ENCODE measurements around the gene RDH13. TPM values are rescaled to one million over a fixed set of nuclear protein-coding genes. Genes with fewer than 3 reads are reported as not detected.
"Not testable (repeated sequence)": the region's sequence is repeated elsewhere in the genome, so short reads cannot be mapped to it uniquely, and the experiment has no call there.

The RDH13 gene
- total and polyA plus RNA-seq, 10 of the 15 experiments (the other 5 are each of a cell fraction or from before 2014, with no cell fraction given), result 1.3 to 11.6 (median 8.9) TPM

DNA sequence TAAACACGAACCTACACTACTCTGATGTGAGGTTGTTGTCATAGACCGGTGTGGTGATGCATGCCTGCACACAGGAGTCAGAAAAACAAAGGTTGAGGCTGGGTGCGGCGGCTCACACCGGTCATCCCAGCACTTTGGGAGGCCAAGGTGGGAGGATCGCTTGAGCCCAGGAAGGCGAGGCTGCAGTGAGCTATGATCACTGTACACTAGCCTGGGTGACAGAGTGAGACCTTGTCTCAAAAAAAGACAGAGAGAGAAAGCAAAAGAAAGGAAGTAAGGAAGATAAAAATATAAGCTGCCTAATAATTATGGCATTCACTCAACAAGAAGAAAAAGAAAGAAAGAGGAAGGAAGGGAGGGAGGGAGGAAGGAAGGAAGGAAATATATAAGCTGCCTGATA is 34.2 kb downstream of the RDH13 start (continued):
- TF ChIP-seq, protein P1, sequence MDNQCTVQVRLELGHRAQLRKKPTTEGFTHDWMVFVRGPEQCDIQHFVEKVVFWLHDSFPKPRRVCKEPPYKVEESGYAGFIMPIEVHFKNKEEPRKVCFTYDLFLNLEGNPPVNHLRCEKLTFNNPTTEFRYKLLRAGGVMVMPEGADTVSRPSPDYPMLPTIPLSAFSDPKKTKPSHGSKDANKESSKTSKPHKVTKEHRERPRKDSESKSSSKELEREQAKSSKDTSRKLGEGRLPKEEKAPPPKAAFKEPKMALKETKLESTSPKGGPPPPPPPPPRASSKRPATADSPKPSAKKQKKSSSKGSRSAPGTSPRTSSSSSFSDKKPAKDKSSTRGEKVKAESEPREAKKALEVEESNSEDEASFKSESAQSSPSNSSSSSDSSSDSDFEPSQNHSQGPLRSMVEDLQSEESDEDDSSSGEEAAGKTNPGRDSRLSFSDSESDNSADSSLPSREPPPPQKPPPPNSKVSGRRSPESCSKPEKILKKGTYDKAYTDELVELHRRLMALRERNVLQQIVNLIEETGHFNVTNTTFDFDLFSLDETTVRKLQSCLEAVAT (IDR thresholded peaks at IDR 0.05), result no peak
- TF ChIP-seq ZNF622 (IDR thresholded peaks at IDR 0.05) (no peak), EZH2 (IDR thresholded peaks at IDR 0.05; ENCODE audit: borderline replicate concordance, control insufficient read depth, low read depth, low read length) (no peak), EP300 (IDR thresholded peaks at IDR 0.05; ENCODE audit: borderline replicate concordance in 1 of 2, control insufficient read depth in 1 of 2, low read depth in 2 of 2, low read length in 2 of 2) (no peak), CEBPB (IDR thresholded peaks at IDR 0.05; ENCODE audit: borderline replicate concordance in 1 of 2, low read depth in 2 of 2, low read length in 2 of 2) (no peak), MEF2A (IDR thresholded peaks at IDR 0.05; ENCODE audit: insufficient read depth, low read depth, low read length) (no peak)
- TF ChIP-seq, protein P2, sequence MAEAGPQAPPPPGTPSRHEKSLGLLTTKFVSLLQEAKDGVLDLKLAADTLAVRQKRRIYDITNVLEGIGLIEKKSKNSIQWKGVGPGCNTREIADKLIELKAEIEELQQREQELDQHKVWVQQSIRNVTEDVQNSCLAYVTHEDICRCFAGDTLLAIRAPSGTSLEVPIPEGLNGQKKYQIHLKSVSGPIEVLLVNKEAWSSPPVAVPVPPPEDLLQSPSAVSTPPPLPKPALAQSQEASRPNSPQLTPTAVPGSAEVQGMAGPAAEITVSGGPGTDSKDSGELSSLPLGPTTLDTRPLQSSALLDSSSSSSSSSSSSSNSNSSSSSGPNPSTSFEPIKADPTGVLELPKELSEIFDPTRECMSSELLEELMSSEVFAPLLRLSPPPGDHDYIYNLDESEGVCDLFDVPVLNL (IDR thresholded peaks at IDR 0.05; ENCODE audit: low read depth, low read length), result no peak

DNA sequence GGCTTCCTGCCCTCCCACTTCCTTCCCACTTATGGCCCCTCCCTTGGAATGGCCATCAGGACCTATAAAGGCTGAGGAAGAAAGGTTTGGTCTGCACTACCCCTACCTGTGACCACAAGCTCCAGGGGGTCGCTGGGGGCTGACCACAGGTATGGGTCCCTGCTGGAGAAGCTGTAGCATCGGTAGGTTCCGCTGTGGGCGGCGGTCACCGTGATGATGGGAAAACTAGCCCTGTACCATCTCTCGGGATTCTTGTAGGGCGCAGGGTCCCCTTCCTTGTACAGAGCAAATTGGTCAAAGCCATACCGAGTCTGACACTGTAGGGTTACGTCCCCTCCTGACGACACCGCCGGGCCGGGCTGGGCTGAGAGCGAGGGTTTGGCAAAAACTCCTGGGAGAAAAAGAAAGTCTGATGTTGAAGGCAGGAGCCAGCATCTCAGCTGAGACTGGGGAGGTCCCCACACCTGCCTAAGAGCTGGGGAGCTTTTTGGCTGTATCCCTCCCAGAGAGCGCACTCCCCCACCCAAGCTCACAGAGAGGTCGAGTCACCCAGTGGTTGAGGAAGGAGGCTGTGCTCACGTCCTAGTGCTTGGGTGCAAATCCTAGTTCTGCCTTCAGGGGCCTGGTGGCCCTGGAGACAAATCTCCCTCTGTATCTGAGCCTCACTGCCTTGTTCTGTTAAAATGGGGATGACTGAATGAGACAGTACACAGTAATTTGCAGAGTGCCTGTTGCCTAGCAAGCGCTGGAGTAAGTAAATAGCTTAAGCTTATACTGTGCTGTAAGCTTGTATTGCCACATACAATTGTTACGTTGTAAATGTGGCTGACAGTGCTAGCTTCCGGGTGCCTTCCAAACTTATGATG is 35.2 kb downstream of the RDH13 start:
- no TSS peak for BruUV-seq (replicated peaks)
- DNase-seq (ENCODE audit: low read depth, low spot score) (no peak), ATAC-seq (no peak), FAIRE-seq (no peak)
- TF ChIP-seq, protein P3, sequence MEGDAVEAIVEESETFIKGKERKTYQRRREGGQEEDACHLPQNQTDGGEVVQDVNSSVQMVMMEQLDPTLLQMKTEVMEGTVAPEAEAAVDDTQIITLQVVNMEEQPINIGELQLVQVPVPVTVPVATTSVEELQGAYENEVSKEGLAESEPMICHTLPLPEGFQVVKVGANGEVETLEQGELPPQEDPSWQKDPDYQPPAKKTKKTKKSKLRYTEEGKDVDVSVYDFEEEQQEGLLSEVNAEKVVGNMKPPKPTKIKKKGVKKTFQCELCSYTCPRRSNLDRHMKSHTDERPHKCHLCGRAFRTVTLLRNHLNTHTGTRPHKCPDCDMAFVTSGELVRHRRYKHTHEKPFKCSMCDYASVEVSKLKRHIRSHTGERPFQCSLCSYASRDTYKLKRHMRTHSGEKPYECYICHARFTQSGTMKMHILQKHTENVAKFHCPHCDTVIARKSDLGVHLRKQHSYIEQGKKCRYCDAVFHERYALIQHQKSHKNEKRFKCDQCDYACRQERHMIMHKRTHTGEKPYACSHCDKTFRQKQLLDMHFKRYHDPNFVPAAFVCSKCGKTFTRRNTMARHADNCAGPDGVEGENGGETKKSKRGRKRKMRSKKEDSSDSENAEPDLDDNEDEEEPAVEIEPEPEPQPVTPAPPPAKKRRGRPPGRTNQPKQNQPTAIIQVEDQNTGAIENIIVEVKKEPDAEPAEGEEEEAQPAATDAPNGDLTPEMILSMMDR (IDR thresholded peaks at IDR 0.05 in 2 of 3, conservative IDR thresholded peaks at IDR 0.05 in 1 of 3; ENCODE audit: control insufficient read depth in 2 of 3, extremely low read depth in 1 of 3, insufficient read depth in 1 of 3, low read depth in 3 of 3, low read length in 3 of 3), result no peak
- H3K9ac ChIP-seq (ENCODE audit: control insufficient read depth, insufficient read depth, low read length), result no peak overlapping the region
- CTCF ChIA-PET, result interaction anchor here (1.0 kb wide), 1 partner anchor 8 kb away, joined by 3 read pairs; no protein-coding TSS in a partner anchor
- POLR2A ChIA-PET, result interaction anchor here (0.6 kb wide), 1 partner anchor 90 kb away, joined by 4 read pairs; no protein-coding TSS in a partner anchor
- no peak overlapping the region for H3K4me3 ChIP-seq
- H3K79me2 ChIP-seq (ENCODE audit: control insufficient read depth, insufficient read depth, low read length), result no peaks in the 10 kb centered on the region
- no peaks in the 10 kb centered on the region for H3K27me3 ChIP-seq (replicated peaks in 1 of 2; ENCODE audit: control insufficient read depth in 2 of 2, insufficient read depth in 2 of 2, low read length in 1 of 2)
- RAD21 ChIA-PET (ENCODE audit: unreplicated experiment), result no interaction called here
- H3K9me3 ChIP-seq (replicated peaks; ENCODE audit: control insufficient read depth, insufficient read depth, low read length), result no peaks in the 10 kb centered on the region; the same call in 2 of the 3 replicates
- H3K27ac ChIP-seq (ENCODE audit: control insufficient read depth, insufficient read depth), result no peak overlapping the region
- intact Hi-C loops (cut with micrococcal nuclease; ENCODE audit: unreplicated experiment) (no loop called here), in situ Hi-C loops (cut with MboI) (no loop called here)
- WGBS (ENCODE audit: insufficient coverage, insufficient replicate concordance, low lambda C conversion rate, missing lambda C conversion rate), result 85% methylated on average over 21 of the region's 21 CpGs
- H3K36me3 ChIP-seq (ENCODE audit: control insufficient read depth in 2 of 2, insufficient read depth in 2 of 2, low read length in 1 of 2), result no peaks in the 10 kb centered on the region
- H3K4me1 ChIP-seq (ENCODE audit: control insufficient read depth, insufficient read depth, low read length), result no peaks in the 10 kb centered on the region
- H4K20me1 ChIP-seq (ENCODE audit: control insufficient read depth, insufficient read depth), result no peaks in the 10 kb centered on the region
- H3K4me2 ChIP-seq (ENCODE audit: control insufficient read depth, insufficient read depth), result no peak overlapping the region
- SMC1A ChIA-PET (ENCODE audit: uncharacterized antibody, unreplicated experiment), result no interaction called here
- no peak overlapping the region for H2AFZ ChIP-seq (ENCODE audit: control insufficient read depth, low read depth, low read length)

DNA sequence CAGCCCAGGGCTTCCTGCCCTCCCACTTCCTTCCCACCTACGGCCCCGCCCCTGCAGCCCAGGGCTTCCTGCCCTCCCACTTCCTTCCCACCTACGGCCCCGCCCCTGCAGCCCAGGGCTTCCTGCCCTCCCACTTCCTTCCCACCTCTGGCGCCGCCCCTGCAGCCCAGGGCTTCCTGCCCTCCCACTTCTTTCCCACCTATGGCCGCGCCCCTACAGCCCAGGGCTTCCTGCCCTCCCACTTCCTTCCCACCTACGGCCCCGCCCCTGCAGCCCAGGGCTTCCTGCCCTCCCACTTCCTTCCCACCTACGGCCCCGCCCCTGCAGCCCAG is 35.8 kb downstream of the RDH13 start:
- DNase-seq (ENCODE audit: low read depth, low spot score); BruUV-seq (replicated peaks); FAIRE-seq; ATAC-seq; H3K9me3 ChIP-seq (replicated peaks; ENCODE audit: control insufficient read depth, insufficient read depth, low read length); H3K4me3 ChIP-seq; H3K9ac ChIP-seq (ENCODE audit: control insufficient read depth, insufficient read depth, low read length); POLR2A ChIA-PET; H3K4me1 ChIP-seq (ENCODE audit: control insufficient read depth, insufficient read depth, low read length); CTCF ChIA-PET; intact Hi-C loops (cut with micrococcal nuclease; ENCODE audit: unreplicated experiment); H3K27ac ChIP-seq (ENCODE audit: control insufficient read depth, insufficient read depth); H3K27me3 ChIP-seq (replicated peaks in 1 of 2; ENCODE audit: control insufficient read depth in 2 of 2, insufficient read depth in 2 of 2, low read length in 1 of 2); in situ Hi-C loops (cut with MboI); H2AFZ ChIP-seq (ENCODE audit: control insufficient read depth, low read depth, low read length); H3K79me2 ChIP-seq (ENCODE audit: control insufficient read depth, insufficient read depth, low read length); SMC1A ChIA-PET (ENCODE audit: uncharacterized antibody, unreplicated experiment); H3K36me3 ChIP-seq (ENCODE audit: control insufficient read depth in 2 of 2, insufficient read depth in 2 of 2, low read length in 1 of 2); RAD21 ChIA-PET (ENCODE audit: unreplicated experiment); H3K4me2 ChIP-seq (ENCODE audit: control insufficient read depth, insufficient read depth); H4K20me1 ChIP-seq (ENCODE audit: control insufficient read depth, insufficient read depth): not testable (repeated sequence)
- no CpG with 5 or more reads among the region's 12 CpGs for WGBS (ENCODE audit: insufficient coverage, insufficient replicate concordance, low lambda C conversion rate, missing lambda C conversion rate)

All from GM12878 (cell line).